Mucosa of descending colon (tissue), 3 donors: Measurements from ENCODE around the gene MAP1B. TPM values are rescaled to one million over a fixed set of nuclear protein-coding genes. Genes with fewer than 3 reads are reported as not detected.

ENCODE experiments used
- ATAC-seq: fragments of 200-7000 bp; cut with Tn5 transposase; one replicate; pipeline ENCODE4 v1.9.1; 2020; ENCODE audit warnings: mild to moderate bottlenecking, moderate library complexity
- DNase-seq, 3 donors: peaks; one replicate each; pipeline ENCODE4 v3.0.0-alpha.2; 2020
- H3K36me3 ChIP-seq: fragments of 200-600 bp; one replicate; pipeline ENCODE4 v1.8.0; 2021; ENCODE audit warnings: low read depth, mild to moderate bottlenecking
- H3K4me1 ChIP-seq: fragments of 200-600 bp; one replicate; pipeline ENCODE4 v1.8.0; 2021; ENCODE audit warnings: low read depth, mild to moderate bottlenecking
- H3K4me3 ChIP-seq: fragments of 200-600 bp; one replicate; pipeline ENCODE4 v1.8.0; 2021; ENCODE audit warnings: mild to moderate bottlenecking
- H3K9me3 ChIP-seq: fragments of 200-600 bp; one replicate; pipeline ENCODE4 v1.8.0; 2021; ENCODE audit warnings: mild to moderate bottlenecking
- intact Hi-C, 2 donors: fragments of 100-400 bp; cut with DNase I in 1 of 2; cut with micrococcal nuclease in 1 of 2; formaldehyde crosslinking; loops; one replicate each; pipeline versions ENCODE4 v1.11.0 to v1.11.1; 2022; cut with DNase I, micrococcal nuclease
- total RNA-seq, 3 donors: library from RNA; stranded (reverse); fragmentation: NEBNext Ultra II Directional in 2 of 3; extraction: Animal tissue kit (Norgen Biotek cat#: 25700) in 2 of 3; gene quantifications; one replicate each; pipeline versions ENCODE4 v1.2.1 to v1.2.4, GENCODE V29; 2021 to 2023
- TF ChIP-seq, protein P1 (sequence below): fragments of 200-600 bp; IDR thresholded peaks from one replicate; pipeline ENCODE4 v1.8.0; 2022; ENCODE audit warnings: antibody characterized with exemption, mild to moderate bottlenecking
- donor health status: DM: no; HTN: no; CAD: no; lungs with moderate emphysema.
- donor health status: DM: no; HTN: no; CAD: no.
- donor health status: DM: no; HTN: yes; CAD: no.

The MAP1B gene
- total RNA-seq, 3 donors from 2014 or later = 6.5 to 72.3 (median 20.9) TPM

DNA sequence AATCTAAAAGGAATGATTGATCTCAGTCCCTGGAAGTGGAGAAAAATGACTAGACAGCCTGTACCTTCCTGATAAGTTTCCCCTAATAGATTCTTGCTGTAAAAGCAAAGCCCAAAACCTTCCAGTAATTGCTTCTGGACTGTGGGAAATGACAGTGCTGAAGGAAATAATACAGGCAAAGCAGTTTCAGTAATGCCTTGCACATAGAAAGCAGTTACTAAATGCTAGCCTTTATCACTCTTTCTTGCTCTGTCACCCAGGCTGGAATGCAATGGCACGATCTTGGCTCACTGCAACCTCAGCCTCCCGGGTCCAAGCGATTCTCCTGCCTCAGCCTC lies 50.3 kb downstream of the MAP1B start:
- intact Hi-C loops = no loop called here
- Histone ChIP-seq H3K36me3 (no peaks in the 10 kb centered on the region), H3K4me3 (no peak overlapping the region), H3K4me1 (no peaks in the 10 kb centered on the region), H3K9me3 (no peaks in the 10 kb centered on the region)
- no peak for ATAC-seq
- TF ChIP-seq, protein P1, sequence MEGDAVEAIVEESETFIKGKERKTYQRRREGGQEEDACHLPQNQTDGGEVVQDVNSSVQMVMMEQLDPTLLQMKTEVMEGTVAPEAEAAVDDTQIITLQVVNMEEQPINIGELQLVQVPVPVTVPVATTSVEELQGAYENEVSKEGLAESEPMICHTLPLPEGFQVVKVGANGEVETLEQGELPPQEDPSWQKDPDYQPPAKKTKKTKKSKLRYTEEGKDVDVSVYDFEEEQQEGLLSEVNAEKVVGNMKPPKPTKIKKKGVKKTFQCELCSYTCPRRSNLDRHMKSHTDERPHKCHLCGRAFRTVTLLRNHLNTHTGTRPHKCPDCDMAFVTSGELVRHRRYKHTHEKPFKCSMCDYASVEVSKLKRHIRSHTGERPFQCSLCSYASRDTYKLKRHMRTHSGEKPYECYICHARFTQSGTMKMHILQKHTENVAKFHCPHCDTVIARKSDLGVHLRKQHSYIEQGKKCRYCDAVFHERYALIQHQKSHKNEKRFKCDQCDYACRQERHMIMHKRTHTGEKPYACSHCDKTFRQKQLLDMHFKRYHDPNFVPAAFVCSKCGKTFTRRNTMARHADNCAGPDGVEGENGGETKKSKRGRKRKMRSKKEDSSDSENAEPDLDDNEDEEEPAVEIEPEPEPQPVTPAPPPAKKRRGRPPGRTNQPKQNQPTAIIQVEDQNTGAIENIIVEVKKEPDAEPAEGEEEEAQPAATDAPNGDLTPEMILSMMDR = no peak
- no peak for DNase-seq

DNA sequence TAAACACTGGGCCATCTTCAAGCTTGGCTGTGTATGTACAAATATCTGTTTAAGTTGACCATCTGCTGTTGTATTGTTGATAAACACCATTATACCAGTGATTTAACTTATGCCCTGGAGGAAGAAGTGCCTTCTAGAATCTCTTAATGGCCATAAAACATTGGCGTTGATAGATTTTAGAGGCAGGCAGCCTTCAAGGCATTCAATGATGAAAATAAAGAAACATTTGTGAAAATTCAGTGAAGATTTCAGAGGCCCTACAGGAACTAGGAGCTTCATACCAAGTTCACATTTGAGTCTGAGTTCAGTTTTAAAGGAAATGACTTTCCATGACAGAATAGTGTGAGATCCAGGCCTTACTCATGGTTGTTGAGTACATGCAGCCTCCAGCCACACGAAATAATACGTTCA lies 52.2 kb downstream of the MAP1B start:
- no peaks in the 10 kb centered on the region for H3K4me1 ChIP-seq
- H3K4me3 ChIP-seq = no peak overlapping the region
- DNase-seq = no peak
- TF ChIP-seq, protein P1 = no peak
- H3K36me3 ChIP-seq = no peaks in the 10 kb centered on the region
- intact Hi-C loops = no loop called here
- no peaks in the 10 kb centered on the region for H3K9me3 ChIP-seq
- no peak for ATAC-seq

DNA sequence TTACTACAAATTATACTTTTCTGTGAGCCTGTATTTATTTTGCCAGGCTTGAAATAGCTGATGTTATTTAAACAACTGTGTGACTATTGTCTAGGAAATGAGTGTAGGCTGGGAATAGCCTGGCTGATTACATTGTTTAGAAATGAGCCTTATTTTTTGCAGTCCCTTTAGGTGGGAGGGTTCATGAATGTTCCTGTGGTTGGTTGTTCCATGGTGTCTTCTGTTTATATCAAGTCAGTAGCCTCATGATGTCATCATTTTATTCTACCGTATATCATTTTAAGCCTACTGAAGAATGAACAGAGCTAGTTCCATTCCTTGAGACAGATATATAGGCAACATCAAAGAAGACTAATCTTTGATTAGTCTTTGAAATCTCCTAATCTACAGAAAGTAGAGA lies 53.1 kb downstream of the MAP1B start:
- Histone ChIP-seq H3K4me3 (no peak overlapping the region), H3K36me3 (no peaks in the 10 kb centered on the region), H3K9me3 (no peaks in the 10 kb centered on the region), H3K4me1 (no peaks in the 10 kb centered on the region)
- ATAC-seq (no peak), DNase-seq (no peak)
- TF ChIP-seq, protein P1 = no peak
- intact Hi-C loops = no loop called here

DNA sequence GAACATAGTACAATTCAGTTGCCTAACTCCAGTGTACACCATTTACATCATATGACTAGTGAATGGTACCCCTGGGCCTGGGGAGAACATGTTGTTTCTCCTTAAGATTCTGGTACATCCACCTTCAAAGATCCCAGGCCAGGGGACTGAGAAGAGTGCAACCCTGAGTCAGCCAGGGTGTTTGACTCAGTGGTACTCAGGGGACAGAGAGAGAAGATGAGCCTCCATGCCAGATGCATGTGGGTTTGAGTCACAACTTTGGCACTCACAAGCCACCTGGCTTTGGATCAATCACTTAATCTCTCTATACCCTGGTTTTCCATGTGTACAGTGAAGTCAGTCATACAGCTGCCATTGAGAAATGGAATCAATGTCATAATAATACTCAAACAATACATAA lies 53.7 kb downstream of the MAP1B start:
- Histone ChIP-seq H3K36me3 (no peaks in the 10 kb centered on the region), H3K4me3 (no peak overlapping the region), H3K9me3 (no peaks in the 10 kb centered on the region), H3K4me1 (no peaks in the 10 kb centered on the region)
- TF ChIP-seq, protein P1 = no peak
- ATAC-seq (no peak), DNase-seq (no peak)
- intact Hi-C loops = no loop called here

DNA sequence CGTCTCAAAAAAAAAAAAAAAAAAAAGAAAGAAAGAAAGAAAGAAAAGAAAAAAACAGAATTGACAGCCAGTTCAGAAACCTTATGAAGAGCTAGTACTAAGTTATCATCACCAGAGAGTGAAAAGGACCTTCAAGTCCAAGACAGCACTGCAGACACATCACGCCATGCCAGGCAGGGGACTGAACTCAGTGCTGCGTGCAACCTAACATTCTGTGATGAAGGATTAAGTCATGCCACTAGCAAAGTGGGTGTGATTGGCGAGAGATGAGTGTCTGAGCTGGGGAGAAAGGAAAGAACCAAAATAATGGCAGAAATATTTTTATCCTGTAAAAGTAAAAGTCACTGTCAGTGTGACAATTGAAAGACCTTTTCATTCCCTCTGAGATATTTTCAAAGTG lies 54.7 kb downstream of the MAP1B start:
- Histone ChIP-seq H3K36me3 (no peaks in the 10 kb centered on the region), H3K4me3 (no peak overlapping the region), H3K4me1 (no peaks in the 10 kb centered on the region), H3K9me3 (no peaks in the 10 kb centered on the region)
- TF ChIP-seq, protein P1 = no peak
- intact Hi-C loops = no loop called here
- ATAC-seq = no peak
- no peak for DNase-seq

DNA sequence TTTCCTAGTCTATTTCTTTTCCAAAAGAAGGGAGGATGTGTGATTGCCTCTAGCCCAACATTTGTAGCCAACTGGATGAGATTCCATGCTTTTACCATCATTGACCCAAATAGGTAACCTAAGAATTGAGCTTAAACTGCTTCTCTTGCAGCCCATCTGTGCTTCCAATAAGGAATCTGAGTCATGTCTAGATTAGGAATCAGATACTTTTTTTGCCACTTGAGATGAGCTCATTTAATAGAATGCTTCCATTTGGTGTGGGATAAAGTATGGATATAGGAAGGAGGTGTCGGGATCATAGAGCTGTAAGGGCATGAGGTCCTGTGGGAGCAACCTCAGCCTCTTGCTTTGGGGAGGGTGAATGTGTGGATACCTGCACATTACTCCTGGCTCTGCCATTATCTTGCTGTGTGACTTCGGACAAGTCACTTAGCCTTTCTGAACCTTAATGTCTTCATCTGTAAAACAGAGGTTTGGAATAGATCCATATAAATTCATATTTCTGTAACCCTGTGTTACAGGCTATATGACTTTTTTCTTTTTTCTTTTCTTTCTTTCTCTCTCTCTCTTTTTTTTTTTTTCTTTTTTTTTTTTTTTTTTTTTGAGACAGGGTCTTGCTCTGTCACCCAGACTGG lies 56.2 kb downstream of the MAP1B start:
- TF ChIP-seq, protein P1 = no peak
- ATAC-seq (no peak), DNase-seq (no peak)
- Histone ChIP-seq H3K4me3 (no peak overlapping the region), H3K9me3 (no peaks in the 10 kb centered on the region), H3K4me1 (no peaks in the 10 kb centered on the region), H3K36me3 (no peaks in the 10 kb centered on the region)
- intact Hi-C loops = no loop called here
